Astrocyte (in vitro differentiated cells and primary cell): ENCODE data around the gene BTBD10.

Source experiments
- CTCF ChIP-seq: IDR thresholded peaks from 2 replicates; pipeline ENCODE4 v1.5.1; 2011; ENCODE audit warnings: low read depth, mild to moderate bottlenecking, inconsistent platforms, low read length, moderate library complexity; ENCODE audit not compliant: insufficient read depth
- EZH2 ChIP-seq: IDR thresholded peaks from 2 replicates; pipeline ENCODE4 v1.6.1; 2012; ENCODE audit warnings: mild to moderate bottlenecking, low read length, inconsistent platforms; ENCODE audit not compliant: insufficient read depth

GRCh38 chr11:13462311-13462900 is 616 bp downstream of the BTBD10 start:
- TF ChIP-seq CTCF: no peak
- no peak for TF ChIP-seq EZH2
